HUES48 (cell line): Measurements from ENCODE around the gene ICA1.

Source experiments
- H3K27ac ChIP-seq: one replicate; pipeline ENCODE4 v1.7.0; 2013; ENCODE audit warnings: low read depth, low read length, inconsistent platforms
- H3K27me3 ChIP-seq: 2 replicates; pipeline ENCODE4 v1.6.1; 2013; ENCODE audit warnings: mild to moderate bottlenecking, low read length; ENCODE audit not compliant: control insufficient read depth, insufficient read depth
- H3K36me3 ChIP-seq: 2 replicates; pipeline ENCODE4 v1.6.1; 2013; ENCODE audit warnings: low read length; ENCODE audit not compliant: control insufficient read depth, insufficient read depth
- H3K4me1 ChIP-seq: 2 replicates; pipeline ENCODE4 v1.6.1; 2013; ENCODE audit warnings: mild to moderate bottlenecking, low read length; ENCODE audit not compliant: control insufficient read depth, insufficient read depth
- H3K4me3 ChIP-seq: 2 replicates; pipeline ENCODE4 v1.5.1; 2013; ENCODE audit warnings: mild to moderate bottlenecking, low read depth, low read length
- H3K9ac ChIP-seq: 2 replicates; pipeline ENCODE4 v1.6.1; 2013; ENCODE audit warnings: mild to moderate bottlenecking, low read depth, low read length, moderate library complexity
- H3K9me3 ChIP-seq: 2 replicates; pipeline ENCODE4 v1.6.1; 2013; ENCODE audit warnings: low read length; ENCODE audit not compliant: control insufficient read depth, insufficient read depth

The ICA1 gene

GRCh38 chr7:8200316-8200715, 61.7 kb downstream of the ICA1 start:
- H3K4me3 ChIP-seq: no peak overlapping the region
- H3K36me3 ChIP-seq: no peaks in the 10 kb centered on the region; the same call in 1 of the 2 replicates
- H3K4me1 ChIP-seq: no peaks in the 10 kb centered on the region
- no peak overlapping the region for H3K9ac ChIP-seq
- no peaks in the 10 kb centered on the region for H3K27me3 ChIP-seq
- H3K9me3 ChIP-seq: no peaks in the 10 kb centered on the region
- H3K27ac ChIP-seq: no peak overlapping the region

GRCh38 chr7:8197994-8198698, 63.8 kb downstream of the ICA1 start:
- Histone ChIP-seq H3K4me1 (no peaks in the 10 kb centered on the region), H3K9me3 (no peaks in the 10 kb centered on the region), H3K27ac (no peak overlapping the region), H3K9ac (no peak overlapping the region), H3K27me3 (no peaks in the 10 kb centered on the region), H3K36me3 (no peaks in the 10 kb centered on the region; the same call in 1 of the 2 replicates), H3K4me3 (no peak overlapping the region)

GRCh38 chr7:8192897-8193296, 69.1 kb downstream of the ICA1 start:
- peaks cover 20% of the 10 kb centered on the region for H3K4me1 ChIP-seq
- H3K9me3 ChIP-seq: no peaks in the 10 kb centered on the region
- no peaks in the 10 kb centered on the region for H3K27me3 ChIP-seq
- H3K27ac ChIP-seq: no peak overlapping the region
- no peaks in the 10 kb centered on the region for H3K36me3 ChIP-seq
- H3K9ac ChIP-seq: no peak overlapping the region
- H3K4me3 ChIP-seq: no peak overlapping the region

GRCh38 chr7:8190119-8190895, 71.7 kb downstream of the ICA1 start:
- Histone ChIP-seq H3K27me3 (no peaks in the 10 kb centered on the region), H3K27ac (peak overlapping the region; percentile 66), H3K4me1 (peaks cover 28% of the 10 kb centered on the region), H3K9me3 (no peaks in the 10 kb centered on the region), H3K4me3 (no peak overlapping the region), H3K36me3 (no peaks in the 10 kb centered on the region), H3K9ac (no peak overlapping the region)

- peaks cover 28% of the 10 kb centered on the region for H3K4me1 ChIP-seq
- no peak overlapping the region for H3K9ac ChIP-seq
Observed at GRCh38 chr7:8189625-8190024, 72.3 kb downstream of the ICA1 start.

GRCh38 chr7:8185926-8186683, 75.9 kb downstream of the ICA1 start:
- Histone ChIP-seq H3K4me1 (peaks cover 28% of the 10 kb centered on the region), H3K27me3 (no peaks in the 10 kb centered on the region), H3K36me3 (no peaks in the 10 kb centered on the region), H3K27ac (no peak overlapping the region), H3K9ac (no peak overlapping the region), H3K9me3 (no peaks in the 10 kb centered on the region), H3K4me3 (no peak overlapping the region)

More at GRCh38 chr7:8189625-8190024, 72.3 kb downstream of the ICA1 start:
- no peaks in the 10 kb centered on the region for H3K36me3 ChIP-seq
- H3K9me3 ChIP-seq: no peaks in the 10 kb centered on the region
- H3K4me3 ChIP-seq: no peak overlapping the region
- peak overlapping the region; percentile 66 for H3K27ac ChIP-seq
- no peaks in the 10 kb centered on the region for H3K27me3 ChIP-seq

GRCh38 chr7:8184221-8184620, 77.7 kb downstream of the ICA1 start:
- no peak overlapping the region for H3K9ac ChIP-seq
- no peaks in the 10 kb centered on the region for H3K36me3 ChIP-seq
- no peaks in the 10 kb centered on the region for H3K9me3 ChIP-seq
- H3K4me3 ChIP-seq: no peak overlapping the region
- H3K27me3 ChIP-seq: no peaks in the 10 kb centered on the region
- peaks cover 14% of the 10 kb centered on the region for H3K4me1 ChIP-seq
- H3K27ac ChIP-seq: no peak overlapping the region

- Histone ChIP-seq H3K27me3 (no peaks in the 10 kb centered on the region), H3K4me1 (peaks cover 21% of the 10 kb centered on the region), H3K9ac (no peak overlapping the region), H3K27ac (no peak overlapping the region), H3K36me3 (no peaks in the 10 kb centered on the region), H3K4me3 (no peak overlapping the region), H3K9me3 (no peaks in the 10 kb centered on the region)
Observed at GRCh38 chr7:8179486-8179885, 82.5 kb downstream of the ICA1 start.

GRCh38 chr7:8178353-8178752, 83.6 kb downstream of the ICA1 start:
- Histone ChIP-seq H3K27me3 (no peaks in the 10 kb centered on the region), H3K4me1 (peaks cover 21% of the 10 kb centered on the region), H3K27ac (no peak overlapping the region), H3K9ac (no peak overlapping the region), H3K36me3 (no peaks in the 10 kb centered on the region), H3K4me3 (no peak overlapping the region), H3K9me3 (no peaks in the 10 kb centered on the region)

GRCh38 chr7:8177109-8177933, 84.6 kb downstream of the ICA1 start:
- no peaks in the 10 kb centered on the region for H3K27me3 ChIP-seq
- peaks cover 21% of the 10 kb centered on the region for H3K4me1 ChIP-seq
- H3K36me3 ChIP-seq: no peaks in the 10 kb centered on the region
- H3K9me3 ChIP-seq: no peaks in the 10 kb centered on the region
- no peak overlapping the region for H3K9ac ChIP-seq
- no peak overlapping the region for H3K4me3 ChIP-seq
- H3K27ac ChIP-seq: no peak overlapping the region
